ENCODE results near the gene NEK8. TPM values are rescaled to one million over a fixed set of nuclear protein-coding genes. Genes with fewer than 3 reads are reported as not detected.
A peak's percentile ranks its signal among the peaks of the same experiment; 100 is the strongest.

NEK8 gene
- total RNA-seq, 2 experiments from 2014 or later: 14.0 to 17.0 TPM

DNA sequence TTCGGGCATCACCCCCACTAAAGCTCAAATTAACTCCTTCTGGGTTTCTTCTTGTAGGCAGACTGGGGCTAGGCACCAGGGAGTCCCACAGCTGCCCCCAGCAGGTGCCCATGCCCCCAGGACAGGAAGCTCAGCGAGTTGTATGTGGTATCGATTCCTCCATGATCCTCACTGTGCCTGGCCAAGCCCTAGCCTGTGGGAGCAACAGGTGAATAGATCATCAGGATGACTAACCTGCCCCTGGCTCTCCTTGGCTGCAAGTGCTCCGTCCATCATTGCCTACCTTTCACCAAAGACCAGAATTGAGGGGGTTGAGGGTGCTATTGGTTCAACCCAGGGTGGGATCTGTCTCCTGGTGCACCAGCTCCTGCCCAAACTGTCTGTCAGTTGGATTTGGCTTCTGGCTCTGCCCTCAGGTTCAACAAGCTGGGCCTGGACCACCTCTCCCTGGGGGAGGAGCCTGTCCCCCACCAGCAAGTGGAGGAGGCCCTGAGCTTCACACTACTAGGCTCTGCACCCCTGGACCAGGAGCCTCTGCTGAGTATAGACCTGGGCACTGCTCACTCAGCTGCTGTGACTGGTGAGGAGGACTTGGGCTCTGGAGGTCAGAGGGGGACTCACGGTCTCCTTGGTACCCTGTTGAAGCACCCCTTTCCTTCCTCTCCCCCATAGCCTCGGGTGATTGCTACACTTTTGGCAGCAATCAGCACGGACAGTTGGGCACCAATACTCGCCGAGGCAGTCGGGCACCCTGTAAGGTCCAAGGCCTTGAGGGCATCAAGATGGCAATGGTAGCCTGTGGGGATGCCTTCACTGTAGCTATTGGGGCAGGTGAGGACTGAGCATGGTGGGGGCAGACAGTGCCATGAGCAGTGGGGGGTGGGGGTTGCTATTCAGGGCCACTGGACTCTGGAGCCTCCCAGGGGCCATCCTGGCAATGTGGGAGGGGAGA, 12.1 kb downstream of the NEK8 start:
- no TSS peak for BruUV-seq (replicated peaks)
- Histone ChIP-seq H3K36me3 (ENCODE audit: insufficient read depth, low read length) (peaks cover 36% of the 10 kb centered on the region), H4K20me1 (ENCODE audit: insufficient read depth, low read length) (peaks cover 9% of the 10 kb centered on the region; the same call in 1 of the 2 replicates), H3K4me2 (ENCODE audit: low read length) (peak overlapping the region; percentile 87), H3K4me3 (ENCODE audit: low read depth, low read length, poor library complexity, severe bottlenecking) (peak overlapping the region; percentile 38), H2AFZ (ENCODE audit: low read length) (no peak overlapping the region), H3K4me1 (ENCODE audit: insufficient read depth, low read length, poor library complexity, severe bottlenecking) (peaks cover 71% of the 10 kb centered on the region), H3K79me2 (ENCODE audit: insufficient read depth, low read depth, low read length) (peaks cover 28% of the 10 kb centered on the region), H3K9me3 (ENCODE audit: low read length) (peaks cover 3% of the 10 kb centered on the region; the same call in 1 of the 2 replicates), H3K9me2 (ENCODE audit: insufficient read depth, low read length) (no peaks in the 10 kb centered on the region), H3K27ac (ENCODE audit: low read depth, low read length, poor library complexity, severe bottlenecking) (peak overlapping the region; percentile 95)
- CTCF ChIA-PET (ENCODE audit: unreplicated experiment): interaction anchor here (0.6 to 2.4 kb wide), 2 partner anchors 13 to 161 kb away, joined by 10 to 11 read pairs; partner anchors contain the start of gene NEK8
- no peak for TF ChIP-seq EZH2phosphoT487 (IDR thresholded peaks at IDR 0.05; ENCODE audit: borderline replicate concordance, low read depth, low read length)
- TF ChIP-seq, protein P1, sequence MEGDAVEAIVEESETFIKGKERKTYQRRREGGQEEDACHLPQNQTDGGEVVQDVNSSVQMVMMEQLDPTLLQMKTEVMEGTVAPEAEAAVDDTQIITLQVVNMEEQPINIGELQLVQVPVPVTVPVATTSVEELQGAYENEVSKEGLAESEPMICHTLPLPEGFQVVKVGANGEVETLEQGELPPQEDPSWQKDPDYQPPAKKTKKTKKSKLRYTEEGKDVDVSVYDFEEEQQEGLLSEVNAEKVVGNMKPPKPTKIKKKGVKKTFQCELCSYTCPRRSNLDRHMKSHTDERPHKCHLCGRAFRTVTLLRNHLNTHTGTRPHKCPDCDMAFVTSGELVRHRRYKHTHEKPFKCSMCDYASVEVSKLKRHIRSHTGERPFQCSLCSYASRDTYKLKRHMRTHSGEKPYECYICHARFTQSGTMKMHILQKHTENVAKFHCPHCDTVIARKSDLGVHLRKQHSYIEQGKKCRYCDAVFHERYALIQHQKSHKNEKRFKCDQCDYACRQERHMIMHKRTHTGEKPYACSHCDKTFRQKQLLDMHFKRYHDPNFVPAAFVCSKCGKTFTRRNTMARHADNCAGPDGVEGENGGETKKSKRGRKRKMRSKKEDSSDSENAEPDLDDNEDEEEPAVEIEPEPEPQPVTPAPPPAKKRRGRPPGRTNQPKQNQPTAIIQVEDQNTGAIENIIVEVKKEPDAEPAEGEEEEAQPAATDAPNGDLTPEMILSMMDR (conservative IDR thresholded peaks at IDR 0.05; ENCODE audit: low read length): no peak
- POLR2A ChIA-PET: interaction anchor here (1.2 to 5.6 kb wide), 3 partner anchors 13 to 178 kb away, joined by 3 to 56 read pairs (median 7); partner anchors contain the start of genes NEK8, RPL23A and TLCD1
- DNase-seq (ENCODE audit: low spot score): no peak
- intact Hi-C loops (cut with micrococcal nuclease; ENCODE audit: unreplicated experiment): no loop called here

- ChIA-PET CTCF (ENCODE audit: unreplicated experiment) (interaction anchor here (0.6 to 2.4 kb wide), 2 partner anchors 8 to 14 kb away, joined by 3 to 11 read pairs; partner anchors contain the start of gene NEK8), POLR2A (interaction anchor here (1.2 to 5.6 kb wide), 3 partner anchors 14 to 177 kb away, joined by 3 to 56 read pairs (median 7); partner anchors contain the start of genes NEK8, RPL23A and TLCD1)
- intact Hi-C loops (cut with micrococcal nuclease; ENCODE audit: unreplicated experiment): no loop called here
- H4K20me1 ChIP-seq (ENCODE audit: insufficient read depth, low read length): peaks cover 18% of the 10 kb centered on the region
- TF ChIP-seq, protein P1 (conservative IDR thresholded peaks at IDR 0.05; ENCODE audit: low read length): no peak
- no peak for TF ChIP-seq EZH2phosphoT487 (IDR thresholded peaks at IDR 0.05; ENCODE audit: borderline replicate concordance, low read depth, low read length)
- DNase-seq (ENCODE audit: low spot score): peak; percentile 93
- H3K4me3 ChIP-seq (ENCODE audit: low read depth, low read length, poor library complexity, severe bottlenecking): peak overlapping the region; percentile 38
- peaks cover 37% of the 10 kb centered on the region for H3K79me2 ChIP-seq (ENCODE audit: insufficient read depth, low read depth, low read length)
- peak overlapping the region; percentile 95 for H3K27ac ChIP-seq (ENCODE audit: low read depth, low read length, poor library complexity, severe bottlenecking)
- H3K36me3 ChIP-seq (ENCODE audit: insufficient read depth, low read length): peaks cover 46% of the 10 kb centered on the region
- H3K9me2 ChIP-seq (ENCODE audit: insufficient read depth, low read length): no peaks in the 10 kb centered on the region
- H3K9me3 ChIP-seq (ENCODE audit: low read length): peaks cover 3% of the 10 kb centered on the region; the same call in 1 of the 2 replicates
- BruUV-seq (replicated peaks): no TSS peak
- H3K4me2 ChIP-seq (ENCODE audit: low read length): peak overlapping the region; percentile 87
- H2AFZ ChIP-seq (ENCODE audit: low read length): no peak overlapping the region
- peaks cover 80% of the 10 kb centered on the region for H3K4me1 ChIP-seq (ENCODE audit: insufficient read depth, low read length, poor library complexity, severe bottlenecking)
These were observed 13.1 kb downstream of the NEK8 start for GRCh38 chr17:28741358-28742349.
